HEK293 (cell line): ENCODE data around the gene GTSE1.

Experiments used
- MZF1 ChIP-seq: fragments of 450-650 bp; formaldehyde crosslinking; IDR thresholded peaks from 2 replicates; pipeline ENCODE4 v1.5.1; 2017; ENCODE audit warnings: missing biosample characterization, missing genetic modification characterization, borderline replicate concordance
- YY1 ChIP-seq: fragments of 450-650 bp; formaldehyde crosslinking; IDR thresholded peaks from 2 replicates; pipeline ENCODE4 v1.5.1; 2018; ENCODE audit warnings: missing biosample characterization, missing genetic modification characterization
- ZFP37 ChIP-seq: fragments of 450-650 bp; formaldehyde crosslinking; IDR thresholded peaks from 2 replicates; pipeline ENCODE4 v1.5.1; 2016; ENCODE audit warnings: missing biosample characterization, missing genetic modification characterization
- ZFP69B ChIP-seq: fragments of 450-650 bp; formaldehyde crosslinking; IDR thresholded peaks from 2 replicates; pipeline ENCODE4 v1.5.1; 2016; ENCODE audit warnings: missing biosample characterization, missing genetic modification characterization
- ZNF404 ChIP-seq: fragments of 450-650 bp; formaldehyde crosslinking; IDR thresholded peaks from 2 replicates; pipeline ENCODE4 v1.5.1; 2017; ENCODE audit warnings: missing biosample characterization, missing genetic modification characterization
- ZNF626 ChIP-seq: fragments of 450-650 bp; sonication (Bioruptor Pico); formaldehyde crosslinking; IDR thresholded peaks from 2 replicates; pipeline ENCODE4 v1.5.1; 2018; ENCODE audit warnings: missing biosample characterization, missing genetic modification characterization, inconsistent platforms
- TF ChIP-seq, protein P1 (sequence below): fragments of 450-650 bp; formaldehyde crosslinking; IDR thresholded peaks from 2 replicates; pipeline ENCODE4 v1.5.1; 2017; ENCODE audit warnings: missing biosample characterization, mild to moderate bottlenecking, missing genetic modification characterization, moderate library complexity
- TF ChIP-seq, protein P2 (sequence below): fragments of 450-650 bp; formaldehyde crosslinking; IDR thresholded peaks from 2 replicates; pipeline ENCODE4 v1.5.1; 2016; ENCODE audit warnings: missing biosample characterization, missing genetic modification characterization

DNA sequence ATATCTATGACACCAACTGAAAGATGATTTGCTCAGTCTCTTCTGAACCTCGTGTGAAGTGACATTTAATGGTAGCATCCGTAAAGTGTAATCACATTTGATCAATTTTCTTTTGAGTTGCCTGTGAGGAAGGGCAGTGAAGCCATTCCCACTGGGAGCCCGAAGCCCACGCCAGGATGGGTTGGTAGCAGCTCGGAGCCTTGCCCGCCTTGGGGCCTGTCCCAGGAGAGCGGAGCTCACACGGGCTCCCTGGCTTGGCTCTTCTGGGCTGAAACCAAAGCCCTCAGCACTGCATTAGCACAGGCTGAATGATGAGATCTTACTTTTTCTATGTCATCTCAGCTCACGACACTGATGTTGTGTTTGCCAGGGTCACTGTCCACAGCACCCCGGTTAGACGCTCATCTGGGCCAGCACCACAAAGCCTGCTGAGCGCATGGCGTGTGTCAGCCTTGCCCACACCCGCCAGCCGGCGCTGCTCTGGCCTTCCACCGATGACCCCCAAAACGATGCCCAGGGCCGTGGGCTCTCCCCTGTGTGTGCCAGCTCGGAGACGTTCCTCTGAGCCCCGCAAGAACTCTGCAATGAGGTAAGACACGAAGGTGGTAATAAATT is 29.5 kb downstream of the GTSE1 start:
- no peak for TF ChIP-seq ZNF404 (tag by site-specific recombination)
- no peak for TF ChIP-seq ZFP69B (tag by site-specific recombination)
- no peak for TF ChIP-seq ZNF626
- TF ChIP-seq YY1 (tag by site-specific recombination): no peak
- TF ChIP-seq, protein P1, sequence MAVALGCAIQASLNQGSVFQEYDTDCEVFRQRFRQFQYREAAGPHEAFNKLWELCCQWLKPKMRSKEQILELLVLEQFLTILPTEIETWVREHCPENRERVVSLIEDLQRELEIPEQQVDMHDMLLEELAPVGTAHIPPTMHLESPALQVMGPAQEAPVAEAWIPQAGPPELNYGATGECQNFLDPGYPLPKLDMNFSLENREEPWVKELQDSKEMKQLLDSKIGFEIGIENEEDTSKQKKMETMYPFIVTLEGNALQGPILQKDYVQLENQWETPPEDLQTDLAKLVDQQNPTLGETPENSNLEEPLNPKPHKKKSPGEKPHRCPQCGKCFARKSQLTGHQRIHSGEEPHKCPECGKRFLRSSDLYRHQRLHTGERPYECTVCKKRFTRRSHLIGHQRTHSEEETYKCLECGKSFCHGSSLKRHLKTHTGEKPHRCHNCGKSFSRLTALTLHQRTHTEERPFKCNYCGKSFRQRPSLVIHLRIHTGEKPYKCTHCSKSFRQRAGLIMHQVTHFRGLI (tag by site-specific recombination): no peak
- TF ChIP-seq, protein P2, sequence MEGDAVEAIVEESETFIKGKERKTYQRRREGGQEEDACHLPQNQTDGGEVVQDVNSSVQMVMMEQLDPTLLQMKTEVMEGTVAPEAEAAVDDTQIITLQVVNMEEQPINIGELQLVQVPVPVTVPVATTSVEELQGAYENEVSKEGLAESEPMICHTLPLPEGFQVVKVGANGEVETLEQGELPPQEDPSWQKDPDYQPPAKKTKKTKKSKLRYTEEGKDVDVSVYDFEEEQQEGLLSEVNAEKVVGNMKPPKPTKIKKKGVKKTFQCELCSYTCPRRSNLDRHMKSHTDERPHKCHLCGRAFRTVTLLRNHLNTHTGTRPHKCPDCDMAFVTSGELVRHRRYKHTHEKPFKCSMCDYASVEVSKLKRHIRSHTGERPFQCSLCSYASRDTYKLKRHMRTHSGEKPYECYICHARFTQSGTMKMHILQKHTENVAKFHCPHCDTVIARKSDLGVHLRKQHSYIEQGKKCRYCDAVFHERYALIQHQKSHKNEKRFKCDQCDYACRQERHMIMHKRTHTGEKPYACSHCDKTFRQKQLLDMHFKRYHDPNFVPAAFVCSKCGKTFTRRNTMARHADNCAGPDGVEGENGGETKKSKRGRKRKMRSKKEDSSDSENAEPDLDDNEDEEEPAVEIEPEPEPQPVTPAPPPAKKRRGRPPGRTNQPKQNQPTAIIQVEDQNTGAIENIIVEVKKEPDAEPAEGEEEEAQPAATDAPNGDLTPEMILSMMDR (tag by site-specific recombination): no peak
- no peak for TF ChIP-seq MZF1 (tag by site-specific recombination)
- no peak for TF ChIP-seq ZFP37
